GM13977 (cell line): ENCODE results near the gene POLN.

Source experiments
- DNase-seq: peaks from one replicate; pipeline ENCODE4 v3.0.0; 2012; ENCODE audit warnings: low spot score
- in situ Hi-C: fragments of 300-500 bp; cut with MboI; formaldehyde crosslinking; loops from one replicate; pipeline ENCODE4 v1.12.0; 2022; ENCODE audit warnings: low sequenced_read_pairs, low pct_unique_long_range_greater_than_20kb, mixed read lengths, inconsistent platforms; ENCODE audit not compliant: unreplicated experiment
- TF ChIP-seq, protein P1 (sequence below): IDR thresholded peaks from 2 replicates; pipeline ENCODE4 v1.5.1; 2012; ENCODE audit warnings: mild to moderate bottlenecking, control low read depth; ENCODE audit not compliant: insufficient read depth; ENCODE audit errors: extremely low read depth, missing control alignments

The POLN gene

DNA sequence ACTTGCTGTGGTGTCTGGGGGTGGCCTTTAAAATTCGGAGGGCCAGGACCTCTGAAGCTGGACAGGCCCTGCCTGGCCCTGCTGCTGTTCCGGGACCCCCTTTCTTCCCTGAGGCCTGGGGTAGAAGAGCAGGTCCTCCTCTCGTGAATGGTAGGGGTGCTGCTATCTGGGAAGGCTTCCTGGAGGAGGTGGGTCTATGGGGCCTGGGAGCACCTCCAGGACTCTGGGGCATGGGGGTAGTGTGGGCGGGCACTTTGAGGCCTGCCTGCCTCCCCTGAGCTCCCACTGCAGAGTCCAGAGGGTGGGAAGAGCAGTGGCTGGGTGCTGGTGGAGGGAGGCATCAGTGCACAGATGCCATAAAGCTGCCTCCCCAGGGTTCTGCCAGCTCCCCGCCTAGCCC is 24.9 kb upstream of the POLN start:
- TF ChIP-seq, protein P1, sequence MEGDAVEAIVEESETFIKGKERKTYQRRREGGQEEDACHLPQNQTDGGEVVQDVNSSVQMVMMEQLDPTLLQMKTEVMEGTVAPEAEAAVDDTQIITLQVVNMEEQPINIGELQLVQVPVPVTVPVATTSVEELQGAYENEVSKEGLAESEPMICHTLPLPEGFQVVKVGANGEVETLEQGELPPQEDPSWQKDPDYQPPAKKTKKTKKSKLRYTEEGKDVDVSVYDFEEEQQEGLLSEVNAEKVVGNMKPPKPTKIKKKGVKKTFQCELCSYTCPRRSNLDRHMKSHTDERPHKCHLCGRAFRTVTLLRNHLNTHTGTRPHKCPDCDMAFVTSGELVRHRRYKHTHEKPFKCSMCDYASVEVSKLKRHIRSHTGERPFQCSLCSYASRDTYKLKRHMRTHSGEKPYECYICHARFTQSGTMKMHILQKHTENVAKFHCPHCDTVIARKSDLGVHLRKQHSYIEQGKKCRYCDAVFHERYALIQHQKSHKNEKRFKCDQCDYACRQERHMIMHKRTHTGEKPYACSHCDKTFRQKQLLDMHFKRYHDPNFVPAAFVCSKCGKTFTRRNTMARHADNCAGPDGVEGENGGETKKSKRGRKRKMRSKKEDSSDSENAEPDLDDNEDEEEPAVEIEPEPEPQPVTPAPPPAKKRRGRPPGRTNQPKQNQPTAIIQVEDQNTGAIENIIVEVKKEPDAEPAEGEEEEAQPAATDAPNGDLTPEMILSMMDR = no peak
- no peak for DNase-seq
- in situ Hi-C loops = no loop called here

DNA sequence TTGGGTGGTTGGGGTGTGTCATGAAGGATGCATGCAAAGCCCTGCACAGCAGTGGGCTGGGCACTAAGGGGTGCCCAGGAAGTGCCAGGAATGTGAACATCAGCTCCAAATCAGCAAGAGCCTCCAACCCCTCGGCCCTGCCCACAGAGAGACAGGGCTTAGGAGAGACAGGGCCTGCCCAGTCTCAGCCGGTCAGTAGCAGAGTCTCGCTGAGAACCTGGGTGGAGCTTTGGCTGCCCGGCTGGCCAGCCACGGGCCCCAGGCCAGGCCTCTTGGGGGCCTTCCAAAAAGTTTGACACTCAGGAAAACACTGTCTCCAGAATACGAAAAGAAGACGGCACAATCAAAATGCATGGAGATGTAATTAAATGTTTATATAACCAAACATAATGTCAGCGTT is 24.3 kb upstream of the POLN start:
- in situ Hi-C loops = no loop called here
- TF ChIP-seq, protein P1 = no peak
- DNase-seq = no peak

DNA sequence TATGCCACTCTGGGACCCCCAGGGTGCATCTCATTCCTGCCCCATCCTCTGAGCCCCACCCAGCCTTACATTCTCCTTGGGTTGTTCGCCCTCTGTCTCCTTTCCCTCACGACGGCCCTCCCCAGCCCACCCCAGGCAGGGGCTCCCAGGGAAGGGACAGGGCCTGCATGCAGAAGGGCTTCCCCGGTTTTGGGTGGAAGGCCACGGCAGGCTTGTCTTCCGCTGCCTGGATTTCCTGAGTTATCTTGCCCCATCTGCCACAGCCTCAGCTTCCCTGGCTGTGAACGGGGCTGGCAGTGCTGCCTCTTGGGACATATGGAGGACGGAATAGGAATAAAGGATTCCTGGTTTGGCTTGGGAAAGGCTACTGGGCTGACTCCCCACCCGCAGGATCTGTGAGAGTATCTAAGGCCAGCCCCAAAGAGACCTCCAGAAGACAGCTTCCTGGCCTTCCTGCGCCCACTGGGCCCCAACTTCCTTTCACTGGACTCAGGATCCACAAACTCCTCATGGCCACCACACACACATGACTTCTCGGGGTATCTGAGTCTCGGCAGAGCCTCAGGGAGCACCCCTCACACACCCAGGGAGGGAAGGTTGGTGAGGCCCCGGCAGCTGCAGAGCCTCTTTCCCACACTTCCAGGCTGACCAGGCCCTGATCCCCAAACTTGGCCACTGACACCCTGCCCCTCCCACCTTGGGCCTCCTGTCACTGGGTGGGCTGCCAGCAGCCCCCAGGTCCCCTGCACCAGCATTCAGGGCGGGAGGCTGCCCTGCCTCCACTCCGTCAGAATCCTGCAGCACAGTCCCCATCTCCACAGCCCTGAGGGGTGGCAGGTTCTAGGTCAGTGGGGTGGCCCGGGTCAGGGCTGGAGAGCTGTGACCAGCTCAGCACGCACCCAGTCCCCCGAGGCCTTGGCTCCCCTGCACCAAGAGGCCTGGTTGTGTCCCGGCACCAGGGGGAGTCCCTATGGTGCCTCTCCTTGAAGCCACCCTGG is 23.5 kb upstream of the POLN start:
- TF ChIP-seq, protein P1 = no peak
- in situ Hi-C loops = no loop called here
- no peak for DNase-seq

GRCh38 chr4:2264481-2265041 is 22.6 kb upstream of the POLN start:
- no peak for DNase-seq
- in situ Hi-C loops = no loop called here
- TF ChIP-seq, protein P1 = no peak

DNA sequence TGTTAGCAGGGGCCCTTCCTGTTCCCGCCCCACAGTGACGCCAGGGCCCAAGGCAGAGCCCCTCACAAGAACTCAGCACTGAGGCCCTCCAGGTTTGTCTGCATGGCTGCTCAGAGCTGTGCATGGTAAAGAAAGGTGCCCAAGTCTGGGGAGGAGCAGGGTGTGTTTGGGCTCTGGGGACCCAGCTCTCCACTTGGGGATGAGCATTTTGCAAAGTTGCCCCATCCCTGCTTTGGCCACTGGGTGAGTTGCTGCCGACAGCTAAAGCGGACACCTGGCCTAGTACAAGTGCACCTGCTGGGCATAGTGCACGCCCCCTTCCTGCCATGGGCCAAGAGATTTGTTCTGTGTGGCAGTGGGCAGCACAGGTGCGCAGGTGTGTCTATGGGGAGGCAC is 22.0 kb upstream of the POLN start:
- TF ChIP-seq, protein P1 = no peak
- in situ Hi-C loops = no loop called here
- DNase-seq = no peak

DNA sequence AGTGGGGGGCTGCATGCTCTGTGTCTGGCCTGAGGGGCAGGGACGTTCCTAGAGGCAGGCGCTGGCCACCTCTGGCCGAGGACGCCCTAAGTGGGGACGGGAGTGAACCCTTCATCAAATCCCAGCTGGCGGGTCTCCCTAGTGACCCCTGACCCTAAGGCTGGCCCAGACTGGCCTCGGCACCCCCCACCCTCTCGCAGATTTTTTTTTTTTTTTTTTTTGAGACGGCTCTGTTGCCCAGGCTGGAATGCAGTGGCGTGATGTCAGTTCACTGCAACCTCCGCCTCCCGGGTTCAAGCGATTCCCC is 21.0 kb upstream of the POLN start:
- in situ Hi-C loops = no loop called here
- DNase-seq = no peak
- TF ChIP-seq, protein P1 = no peak
